ENCODE data around the gene THAP7. TPM values are rescaled to one million over a fixed set of nuclear protein-coding genes. Genes with fewer than 3 reads are reported as not detected.
"Not testable (repeated sequence)": the region's sequence is repeated elsewhere in the genome, so short reads cannot be mapped to it uniquely, and the experiment has no call there.

THAP7 gene, protein sequence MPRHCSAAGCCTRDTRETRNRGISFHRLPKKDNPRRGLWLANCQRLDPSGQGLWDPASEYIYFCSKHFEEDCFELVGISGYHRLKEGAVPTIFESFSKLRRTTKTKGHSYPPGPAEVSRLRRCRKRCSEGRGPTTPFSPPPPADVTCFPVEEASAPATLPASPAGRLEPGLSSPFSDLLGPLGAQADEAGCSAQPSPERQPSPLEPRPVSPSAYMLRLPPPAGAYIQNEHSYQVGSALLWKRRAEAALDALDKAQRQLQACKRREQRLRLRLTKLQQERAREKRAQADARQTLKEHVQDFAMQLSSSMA
- total RNA-seq (2022) (29.1 and 30.6 TPM in 2 replicates), Bru-seq, nascent RNA (percentile 70 among the genes with signal in this experiment), BruChase-seq, experiment 1, labeled RNA remaining after a 2-hour chase (percentile 81 among the genes with signal in this experiment), BruChase-seq, experiment 2, labeled RNA remaining after a 6-hour chase (percentile 72 among the genes with signal in this experiment)
- long read RNA-seq, transcript THAP7-204 (2 exons, 1,809 nt) = minor isoform, 16 of 76 reads
- long read RNA-seq, transcript THAP7-208 (3 exons, 1,957 nt) = major isoform, 32 of 76 reads
- long read RNA-seq, transcript THAP7-201 (4 exons, 1,213 nt) = minor isoform, 5 of 76 reads
- long read RNA-seq, transcript THAP7-202 (5 exons, 1,144 nt) = minor isoform, 15 of 76 reads
- long read RNA-seq, partial matches to known transcripts = 0 of 76 reads
- long read RNA-seq, other reads (novel, unspliced or antisense) = 8 of 76 reads

DNA sequence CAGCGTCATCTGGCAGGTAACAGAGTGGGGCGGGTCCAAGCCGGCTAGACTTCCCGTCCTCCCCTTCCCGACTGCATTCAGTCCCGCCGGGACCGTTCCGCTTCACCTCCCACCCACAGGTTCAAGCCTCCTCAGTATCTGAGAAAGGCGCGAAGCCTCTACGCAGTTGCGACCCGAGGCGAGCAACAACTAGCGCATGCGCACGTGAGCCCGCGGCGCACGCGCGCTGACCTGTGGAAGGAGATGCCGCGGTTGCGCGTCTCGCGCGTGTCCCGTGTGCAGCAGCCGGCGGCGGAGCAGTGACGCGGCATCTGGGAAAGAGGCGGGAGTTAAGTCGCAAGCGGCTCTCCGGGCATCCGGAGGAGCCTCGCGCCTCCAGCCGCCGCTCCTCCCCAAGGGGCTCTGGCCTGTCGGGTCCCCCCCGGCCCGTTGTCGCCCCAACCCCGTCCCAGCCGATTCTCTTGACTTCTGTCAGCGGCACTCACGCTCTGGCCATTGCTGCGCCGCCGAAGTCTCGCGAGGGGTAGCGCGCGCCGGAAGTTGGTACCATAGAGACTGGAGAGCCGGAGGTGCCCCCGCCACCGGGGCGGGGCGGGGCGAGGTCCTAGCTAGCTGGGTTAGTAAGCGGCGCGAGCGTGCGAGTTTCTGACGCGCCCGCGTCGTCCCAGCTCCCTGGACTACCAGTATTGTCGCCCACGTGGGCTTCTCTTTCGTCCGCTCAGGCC is at the start of gene THAP7:
Gene THAP7, minus strand, starts transcription at position 518 of the 725 bp plus-strand sequence. Its CDS starts 207 bp downstream, at position 311.
- Histone ChIP-seq H3K4me3 (ENCODE audit: low read depth, low read length) (peak within 1 kb of the TSS; percentile 43), H3K36me3 (ENCODE audit: control insufficient read depth, insufficient read depth, low read length) (no peaks in the 10 kb centered on the region; the same call in 1 of the 2 replicates), H3K27me3 (replicated peaks; ENCODE audit: control insufficient read depth, insufficient read depth, low read length) (no peaks in the 10 kb centered on the region), H3K4me1 (peaks cover 9% of the 10 kb centered on the region), H3K9me3 (no peaks in the 10 kb centered on the region)
- ChIA-PET POLR2A (interaction anchor here (0.6 to 2.0 kb wide), 4 partner anchors 20 to 65 kb away, joined by 3 to 19 read pairs (median 4); partner anchors contain the start of gene LZTR1), CTCF (interaction anchor here (1.0 to 1.3 kb wide), 2 partner anchors 116 to 682 kb away, joined by 3 to 6 read pairs; partner anchors contain the start of gene DGCR6L)
- no peaks in the 10 kb centered on the region for H3K9me3 Mint-ChIP-seq (ENCODE audit: unreplicated experiment)
- peaks cover 40% of the 10 kb centered on the region for H3K36me3 Mint-ChIP-seq (ENCODE audit: insufficient read depth, unreplicated experiment)
- peak; percentile 96 for DNase-seq
- TSS peak; percentile 83 for BruUV-seq (replicated peaks)
- TF ChIP-seq, protein P1, sequence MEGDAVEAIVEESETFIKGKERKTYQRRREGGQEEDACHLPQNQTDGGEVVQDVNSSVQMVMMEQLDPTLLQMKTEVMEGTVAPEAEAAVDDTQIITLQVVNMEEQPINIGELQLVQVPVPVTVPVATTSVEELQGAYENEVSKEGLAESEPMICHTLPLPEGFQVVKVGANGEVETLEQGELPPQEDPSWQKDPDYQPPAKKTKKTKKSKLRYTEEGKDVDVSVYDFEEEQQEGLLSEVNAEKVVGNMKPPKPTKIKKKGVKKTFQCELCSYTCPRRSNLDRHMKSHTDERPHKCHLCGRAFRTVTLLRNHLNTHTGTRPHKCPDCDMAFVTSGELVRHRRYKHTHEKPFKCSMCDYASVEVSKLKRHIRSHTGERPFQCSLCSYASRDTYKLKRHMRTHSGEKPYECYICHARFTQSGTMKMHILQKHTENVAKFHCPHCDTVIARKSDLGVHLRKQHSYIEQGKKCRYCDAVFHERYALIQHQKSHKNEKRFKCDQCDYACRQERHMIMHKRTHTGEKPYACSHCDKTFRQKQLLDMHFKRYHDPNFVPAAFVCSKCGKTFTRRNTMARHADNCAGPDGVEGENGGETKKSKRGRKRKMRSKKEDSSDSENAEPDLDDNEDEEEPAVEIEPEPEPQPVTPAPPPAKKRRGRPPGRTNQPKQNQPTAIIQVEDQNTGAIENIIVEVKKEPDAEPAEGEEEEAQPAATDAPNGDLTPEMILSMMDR (IDR thresholded peaks at IDR 0.05; ENCODE audit: insufficient read depth in 1 of 2, low read depth in 1 of 2, low read length in 1 of 2, severe bottlenecking in 1 of 2, unreplicated experiment in 1 of 2) = no peak
- H3K4me3 Mint-ChIP-seq (ENCODE audit: unreplicated experiment) = peak within 1 kb of the TSS; percentile 98
- H3K27ac Mint-ChIP-seq (ENCODE audit: unreplicated experiment) = peak within 1 kb of the TSS; percentile 98
- intact Hi-C loops (cut with micrococcal nuclease; ENCODE audit: unreplicated experiment) = loop anchor here (1.0 to 2.0 kb wide), 4 partner anchors 19 to 116 kb away; partner anchors contain the start of gene LZTR1
- peaks cover 10% of the 10 kb centered on the region for H3K4me1 Mint-ChIP-seq (ENCODE audit: low read depth, unreplicated experiment)
- H3K27me3 Mint-ChIP-seq (ENCODE audit: insufficient read depth, unreplicated experiment) = no peaks in the 10 kb centered on the region

DNA sequence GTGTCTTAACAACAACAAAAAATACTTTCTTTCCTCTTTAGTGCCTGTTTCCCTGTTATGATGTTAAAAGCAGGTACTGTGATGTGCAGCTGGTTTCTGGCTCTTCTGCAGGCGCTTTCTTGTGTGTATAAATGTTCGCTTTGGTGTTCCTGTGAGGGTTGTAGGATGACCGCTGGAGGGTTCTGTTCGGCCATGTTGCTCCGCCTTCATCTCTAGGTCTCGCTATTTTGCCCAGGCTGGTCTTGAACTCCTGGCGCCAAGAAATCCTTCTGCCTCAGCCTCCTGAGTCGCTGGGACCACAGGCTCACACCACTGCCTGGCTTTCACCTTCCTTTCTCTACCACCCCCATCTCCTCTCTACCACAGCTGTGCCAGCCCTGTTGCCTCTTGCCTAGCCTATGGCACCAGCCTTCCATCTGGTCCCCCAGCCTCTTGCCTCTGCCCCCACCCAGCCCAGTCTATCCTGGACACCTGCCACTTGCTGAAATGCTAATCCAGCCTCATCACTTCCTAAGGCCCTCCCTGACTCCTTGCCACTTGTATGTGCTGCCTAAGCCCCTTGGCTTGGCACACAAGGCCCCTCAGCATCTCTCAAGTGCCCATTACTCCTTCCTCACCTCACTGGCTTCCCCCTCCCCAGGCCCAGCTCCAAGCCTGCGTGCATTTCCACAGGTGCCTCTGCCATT is 49.4 kb upstream of the THAP7 start:
- H3K4me1 Mint-ChIP-seq (ENCODE audit: low read depth, unreplicated experiment) = peaks cover 6% of the 10 kb centered on the region
- no peaks in the 10 kb centered on the region for H3K9me3 Mint-ChIP-seq (ENCODE audit: unreplicated experiment)
- no peaks in the 10 kb centered on the region for H3K27me3 Mint-ChIP-seq (ENCODE audit: insufficient read depth, unreplicated experiment)
- no peaks in the 10 kb centered on the region; the same call in 1 of the 2 replicates for H3K27me3 ChIP-seq (replicated peaks; ENCODE audit: control insufficient read depth, insufficient read depth, low read length)
- TF ChIP-seq, protein P1 (IDR thresholded peaks at IDR 0.05; ENCODE audit: insufficient read depth in 1 of 2, low read depth in 1 of 2, low read length in 1 of 2, severe bottlenecking in 1 of 2, unreplicated experiment in 1 of 2) = no peak
- no peaks in the 10 kb centered on the region for H3K9me3 ChIP-seq
- H3K36me3 ChIP-seq (ENCODE audit: control insufficient read depth, insufficient read depth, low read length) = no peaks in the 10 kb centered on the region
- ChIA-PET CTCF (no interaction called here), POLR2A (no interaction called here)
- no peak for DNase-seq
- H3K4me3 ChIP-seq (ENCODE audit: low read depth, low read length) = no peak overlapping the region
- no TSS peak for BruUV-seq (replicated peaks)
- intact Hi-C loops (cut with micrococcal nuclease; ENCODE audit: unreplicated experiment) = no loop called here
- no peaks in the 10 kb centered on the region for H3K36me3 Mint-ChIP-seq (ENCODE audit: insufficient read depth, unreplicated experiment)
- H3K27ac Mint-ChIP-seq (ENCODE audit: unreplicated experiment) = no peak overlapping the region
- H3K4me1 ChIP-seq = no peaks in the 10 kb centered on the region
- H3K4me3 Mint-ChIP-seq (ENCODE audit: unreplicated experiment) = no peak overlapping the region

DNA sequence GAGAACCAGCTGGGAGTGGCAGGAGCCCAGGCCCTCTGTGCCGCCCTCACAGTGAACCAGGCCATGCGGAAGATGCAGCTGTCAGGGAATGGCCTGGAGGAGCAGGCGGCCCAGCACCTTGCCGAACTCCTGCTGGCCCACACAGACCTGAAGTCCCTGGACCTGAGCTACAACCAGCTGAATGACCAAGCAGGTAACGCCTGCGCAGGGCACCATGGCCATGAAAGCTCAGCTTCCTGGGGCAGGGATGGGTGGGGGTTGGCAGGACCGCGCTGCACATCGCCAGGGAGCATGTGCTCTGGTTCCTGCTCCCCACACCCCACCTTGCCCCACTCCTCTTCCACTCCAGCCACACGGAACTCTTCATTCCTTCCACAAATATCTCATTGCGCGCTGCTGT is 47.0 kb upstream of the THAP7 start:
- CTCF ChIA-PET; H3K4me3 Mint-ChIP-seq (ENCODE audit: unreplicated experiment): not testable (repeated sequence)

DNA sequence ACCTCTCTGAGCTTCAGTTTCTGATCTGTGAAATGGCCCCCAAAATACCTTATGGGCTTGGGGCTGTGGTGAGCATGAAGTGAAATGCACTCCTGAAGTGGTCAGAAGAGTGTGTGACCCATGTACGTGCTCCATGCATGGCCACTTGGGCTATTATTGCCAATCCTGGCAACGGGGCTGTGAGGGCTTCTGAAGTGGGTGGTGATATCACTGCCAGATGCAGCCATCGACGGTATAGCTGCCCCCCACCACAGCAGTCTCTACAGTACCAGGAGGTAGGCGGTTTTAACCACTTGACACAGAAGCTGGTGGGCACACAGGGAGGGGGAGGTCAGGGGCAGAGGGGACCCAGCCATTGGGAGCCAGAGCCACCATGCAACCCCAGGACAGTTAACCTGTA is 46.5 kb upstream of the THAP7 start:
- H3K9me3 ChIP-seq; CTCF ChIA-PET; DNase-seq; H3K4me3 ChIP-seq (ENCODE audit: low read depth, low read length); H3K9me3 Mint-ChIP-seq (ENCODE audit: unreplicated experiment); H3K27me3 ChIP-seq (replicated peaks; ENCODE audit: control insufficient read depth, insufficient read depth, low read length); H3K36me3 ChIP-seq (ENCODE audit: control insufficient read depth, insufficient read depth, low read length); H3K4me3 Mint-ChIP-seq (ENCODE audit: unreplicated experiment); H3K27ac Mint-ChIP-seq (ENCODE audit: unreplicated experiment); BruUV-seq (replicated peaks); H3K4me1 ChIP-seq; H3K27me3 Mint-ChIP-seq (ENCODE audit: insufficient read depth, unreplicated experiment); POLR2A ChIA-PET; intact Hi-C loops (cut with micrococcal nuclease; ENCODE audit: unreplicated experiment): not testable (repeated sequence)
- Mint-ChIP-seq H3K36me3 (ENCODE audit: insufficient read depth, unreplicated experiment) (peaks cover 11% of the 10 kb centered on the region), H3K4me1 (ENCODE audit: low read depth, unreplicated experiment) (peaks cover 17% of the 10 kb centered on the region)

More for the DNA sequence above, 47.0 kb upstream of the THAP7 start:
- intact Hi-C loops (cut with micrococcal nuclease; ENCODE audit: unreplicated experiment); H3K27me3 ChIP-seq (replicated peaks; ENCODE audit: control insufficient read depth, insufficient read depth, low read length); H3K27ac Mint-ChIP-seq (ENCODE audit: unreplicated experiment); DNase-seq; BruUV-seq (replicated peaks); H3K4me3 ChIP-seq (ENCODE audit: low read depth, low read length); H3K9me3 ChIP-seq; POLR2A ChIA-PET; H3K27me3 Mint-ChIP-seq (ENCODE audit: insufficient read depth, unreplicated experiment); H3K36me3 ChIP-seq (ENCODE audit: control insufficient read depth, insufficient read depth, low read length); H3K9me3 Mint-ChIP-seq (ENCODE audit: unreplicated experiment); H3K4me1 ChIP-seq: not testable (repeated sequence)
- Mint-ChIP-seq H3K4me1 (ENCODE audit: low read depth, unreplicated experiment) (peaks cover 15% of the 10 kb centered on the region), H3K36me3 (ENCODE audit: insufficient read depth, unreplicated experiment) (peaks cover 11% of the 10 kb centered on the region)

All from Caco-2 (cell line).